ENCODE data around the gene GPR35. TPM values are rescaled to one million over a fixed set of nuclear protein-coding genes. Genes with fewer than 3 reads are reported as not detected.
A peak's percentile ranks its signal among the peaks of the same experiment; 100 is the strongest.

GPR35 gene
- total RNA-seq, 1 experiment from 2014 or later, result 4.2 TPM

GRCh38 chr2:240586919-240587800 lies 38.1 kb upstream of the GPR35 start:
- peaks cover 72% of the 10 kb centered on the region for H3K79me2 ChIP-seq (ENCODE audit: insufficient read depth, low read length)
- no peaks in the 10 kb centered on the region for H3K9me2 ChIP-seq (ENCODE audit: insufficient read depth)
- ATAC-seq (peak; percentile 29), DNase-seq (ENCODE audit: low read depth, low spot score) (no peak)
- peak overlapping the region; percentile 96 for H3K4me2 ChIP-seq (ENCODE audit: low read length)
- POLR2A ChIA-PET, result interaction anchor here (1.0 to 3.5 kb wide), 5 partner anchors 16 to 36 kb away, joined by 3 to 23 read pairs (median 4); partner anchors contain the start of gene DUSP28
- no peaks in the 10 kb centered on the region for H3K9me3 ChIP-seq (ENCODE audit: control insufficient read depth in 1 of 2, insufficient read depth in 1 of 2, low read depth in 1 of 2, low read length in 2 of 2)
- H3K36me3 ChIP-seq (ENCODE audit: control insufficient read depth in 1 of 2, insufficient read depth in 2 of 2, low read length in 2 of 2), result peaks cover 3 to 9% of the 10 kb centered on the region in 2 experiments; a peak in 2 of 4 replicates
- CTCF ChIA-PET, result interaction anchor here (1.0 to 2.3 kb wide), 7 partner anchors 15 to 253 kb away, joined by 3 to 38 read pairs (median 5); partner anchors contain the start of gene DUSP28
- BruUV-seq (replicated peaks), result no TSS peak
- peak overlapping the region; percentile 98 to 99 for H3K4me3 ChIP-seq (replicated peaks in 1 of 2; ENCODE audit: low read depth in 1 of 2, low read length in 2 of 2)
- H3K9ac ChIP-seq (ENCODE audit: low read length), result peak overlapping the region; percentile 91
- no peaks in the 10 kb centered on the region for H4K20me1 ChIP-seq (ENCODE audit: insufficient read depth)
- H3K4me1 ChIP-seq (ENCODE audit: control insufficient read depth in 1 of 2, insufficient read depth in 2 of 2, low read length in 2 of 2), result peaks cover 21 to 40% of the 10 kb centered on the region in 2 experiments
- H2AFZ ChIP-seq (ENCODE audit: low read depth, low read length, poor library complexity, severe bottlenecking), result no peak overlapping the region
- RAD21 ChIA-PET (ENCODE audit: low non-redundant PET in 1 of 2, low total read pairs in 2 of 2, uncharacterized antibody in 2 of 2, unreplicated experiment in 2 of 2), result interaction anchor here (1.4 to 2.1 kb wide), 2 partner anchors 21 to 26 kb away, joined by 4 to 6 read pairs; no protein-coding TSS in a partner anchor
- intact Hi-C loops (cut with micrococcal nuclease), result loop anchor here (2.0 kb wide), 1 partner anchor 26 kb away; the partner anchor contains the start of gene DUSP28
- no peak for TF ChIP-seq SP1 (IDR thresholded peaks at IDR 0.05; ENCODE audit: low read depth)
- no peak for TF ChIP-seq ZBTB33 (IDR thresholded peaks at IDR 0.05; ENCODE audit: extremely low read depth, insufficient replicate concordance, low read length)
- TF ChIP-seq SIN3A (IDR thresholded peaks at IDR 0.05; ENCODE audit: low read depth), result no peak
- 0 out of 2 replicates have a peak, but pooled peaks have one; percentile 5 for TF ChIP-seq ZFX (IDR thresholded peaks at IDR 0.05)
- TF ChIP-seq, protein P1, sequence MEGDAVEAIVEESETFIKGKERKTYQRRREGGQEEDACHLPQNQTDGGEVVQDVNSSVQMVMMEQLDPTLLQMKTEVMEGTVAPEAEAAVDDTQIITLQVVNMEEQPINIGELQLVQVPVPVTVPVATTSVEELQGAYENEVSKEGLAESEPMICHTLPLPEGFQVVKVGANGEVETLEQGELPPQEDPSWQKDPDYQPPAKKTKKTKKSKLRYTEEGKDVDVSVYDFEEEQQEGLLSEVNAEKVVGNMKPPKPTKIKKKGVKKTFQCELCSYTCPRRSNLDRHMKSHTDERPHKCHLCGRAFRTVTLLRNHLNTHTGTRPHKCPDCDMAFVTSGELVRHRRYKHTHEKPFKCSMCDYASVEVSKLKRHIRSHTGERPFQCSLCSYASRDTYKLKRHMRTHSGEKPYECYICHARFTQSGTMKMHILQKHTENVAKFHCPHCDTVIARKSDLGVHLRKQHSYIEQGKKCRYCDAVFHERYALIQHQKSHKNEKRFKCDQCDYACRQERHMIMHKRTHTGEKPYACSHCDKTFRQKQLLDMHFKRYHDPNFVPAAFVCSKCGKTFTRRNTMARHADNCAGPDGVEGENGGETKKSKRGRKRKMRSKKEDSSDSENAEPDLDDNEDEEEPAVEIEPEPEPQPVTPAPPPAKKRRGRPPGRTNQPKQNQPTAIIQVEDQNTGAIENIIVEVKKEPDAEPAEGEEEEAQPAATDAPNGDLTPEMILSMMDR (IDR thresholded peaks at IDR 0.05 in 2 of 3, conservative IDR thresholded peaks at IDR 0.05 in 1 of 3; ENCODE audit: borderline replicate concordance in 1 of 3, insufficient read depth in 1 of 3, low read depth in 2 of 3, low read length in 2 of 3), result no peak; a peak in 1 of 6 replicates
- TF ChIP-seq TCF7L2 (IDR thresholded peaks at IDR 0.05; ENCODE audit: borderline replicate concordance, extremely low read depth, insufficient read depth, insufficient read length), result no peak
- H3K27me3 ChIP-seq (ENCODE audit: insufficient read depth, low read length), result no peaks in the 10 kb centered on the region
- peak overlapping the region; percentile 85 for H3K27ac ChIP-seq (ENCODE audit: low read depth, low read length)

All from HCT116 (cell line).